Activated naive CD4-positive, alpha-beta T cell treated with anti-CD3 and anti-CD28 coated beads for 36 hours (primary cell): ENCODE data around the gene CD48. TPM values are rescaled to one million over a fixed set of nuclear protein-coding genes. Genes with fewer than 3 reads are reported as not detected.

Source experiments
- CTCF ChIA-PET: fragments of 350-600 bp; sonication (Branson Sonifier 250); formaldehyde crosslinking; loops from one replicate; lab custom pipeline; 2021; ENCODE audit warnings: antibody characterized with exemption; lab: Charles Lee
- DNase-seq: peaks from one replicate; pipeline ENCODE4 v3.0.0-alpha.2; 2020
- H3K27ac Mint-ChIP-seq: one replicate; pipeline ENCODE4 v1.8.0; 2021; ENCODE audit warnings: mild to moderate bottlenecking, mixed read lengths
- H3K27me3 Mint-ChIP-seq: one replicate; pipeline ENCODE4 v1.8.0; 2021; ENCODE audit warnings: low read depth, mixed read lengths
- H3K36me3 Mint-ChIP-seq: one replicate; pipeline ENCODE4 v1.8.0; 2021; ENCODE audit warnings: low read depth, mixed read lengths
- H3K4me1 Mint-ChIP-seq: one replicate; pipeline ENCODE4 v1.8.0; 2021; ENCODE audit warnings: low read depth, mixed read lengths
- H3K4me3 Mint-ChIP-seq: one replicate; pipeline ENCODE4 v1.8.0; 2021; ENCODE audit warnings: mild to moderate bottlenecking, moderate library complexity, mixed read lengths
- H3K9me3 Mint-ChIP-seq: one replicate; pipeline ENCODE4 v1.8.0; 2021; ENCODE audit warnings: mixed read lengths
- intact Hi-C: fragments of 100-400 bp; cut with micrococcal nuclease; formaldehyde crosslinking; loops from one replicate; pipeline ENCODE4 v1.15.1; 2023
- total RNA-seq, 2 experiments: library from RNA; stranded (reverse); gene quantifications; one replicate each; pipeline ENCODE4 v1.2.3, GENCODE V29; 2021

CD48 gene
- total RNA-seq, 2 experiments from 2014 or later = 338 to 340 TPM

GRCh38 chr1:160628799-160629263, 82.8 kb downstream of the CD48 start:
- CTCF ChIA-PET = interaction anchor here (1.0 to 5.4 kb wide), 7 partner anchors 10 to 47 kb away, joined by 3 to 32 read pairs (median 6); partner anchors contain the start of gene SLAMF1
- DNase-seq = peak; percentile 63
- H3K4me1 Mint-ChIP-seq = peaks cover 95% of the 10 kb centered on the region
- H3K9me3 Mint-ChIP-seq = no peaks in the 10 kb centered on the region
- peaks cover 74% of the 10 kb centered on the region for H3K36me3 Mint-ChIP-seq
- peak overlapping the region; percentile 96 for H3K27ac Mint-ChIP-seq
- intact Hi-C loops = loop anchor here (1.0 to 10.0 kb wide), 3 partner anchors 18 to 704 kb away; partner anchors contain the start of genes ITLN2, SLAMF1 and TAGLN2
- no peaks in the 10 kb centered on the region for H3K27me3 Mint-ChIP-seq
- H3K4me3 Mint-ChIP-seq = peak overlapping the region; percentile 66

Other genes starting within 250 kb of the CD48 start
- 10 to 100 TPM; 55.0 to 55.5 TPM for gene SLAMF6, start 188.6 kb downstream of the CD48 start, total RNA-seq
- 1 to 10 TPM; 8.6 to 9.2 TPM for gene CD84, start 132.3 kb downstream of the CD48 start, total RNA-seq
- 100 to 1,000 TPM; 101 to 112 TPM for gene SLAMF1, start 64.8 kb downstream of the CD48 start, total RNA-seq
- gene SLAMF7, start 27.4 kb upstream of the CD48 start, total RNA-seq = 10 to 100 TPM; 79.9 to 82.2 TPM
- gene LY9, start 84.4 kb upstream of the CD48 start, total RNA-seq = 10 to 100 TPM; 19.5 to 19.6 TPM
- under 1 TPM in 1 of 2 experiments, not detected in 1; 0.15 TPM for gene CD244, start 151.1 kb upstream of the CD48 start, total RNA-seq
- not detected for gene ITLN1, start 173.4 kb upstream of the CD48 start, total RNA-seq
- not detected for gene ITLN2, start 243.0 kb upstream of the CD48 start, total RNA-seq